ENCODE measurements around the gene ARL14EPL.

GRCh38 chr5:116090302-116090701 is 58.0 kb downstream of the ARL14EPL start:
- TF ChIP-seq POLR2A (IDR thresholded peaks at IDR 0.05) (no peak), EP300 (IDR thresholded peaks at IDR 0.05) (no peak)

Data from sigmoid colon (tissue), 4 donors.